Tibial artery (tissue), 4 donors: ENCODE data around the gene LAMA1.

Experiments
- DNase-seq, 2 donors: peaks; one replicate each; pipeline ENCODE4 v3.0.0-alpha.2; 2019
- H3K27ac ChIP-seq, 2 donors: fragments of 200-600 bp; sonication (generic) in 1 of 2; 1 replicate in 1 of 2; 2 replicates in 1 of 2; pipeline ENCODE4 v1.5.1; 2018 to 2019; ENCODE audit warnings: mild to moderate bottlenecking in 1 of 2
- H3K27me3 ChIP-seq, 2 donors: fragments of 200-600 bp; sonication (generic) in 1 of 2; one replicate each; pipeline versions ENCODE4 v1.5.1 to v1.6.0; 2016 to 2019
- H3K36me3 ChIP-seq, 3 donors: fragments of 200-600 bp; sonication (generic) in 2 of 3; one replicate each; pipeline ENCODE4 v1.5.1; 2016 to 2019; ENCODE audit warnings: mild to moderate bottlenecking in 2 of 3
- H3K4me1 ChIP-seq, 4 donors: fragments of 200-600 bp; sonication (generic) in 2 of 4; 1 replicate in 3 of 4; 2 replicates in 1 of 4; pipeline ENCODE4 v1.5.1; 2016 to 2019
- H3K4me3 ChIP-seq, 2 donors: fragments of 200-600 bp; sonication (generic) in 1 of 2; 1 replicate in 1 of 2; 2 replicates in 1 of 2; pipeline ENCODE4 v1.5.1; 2018 to 2019; ENCODE audit warnings: mild to moderate bottlenecking in 2 of 2
- H3K9me3 ChIP-seq, 3 donors: fragments of 200-600 bp; sonication (generic) in 1 of 3; one replicate each; pipeline ENCODE4 v1.5.1; 2016 to 2019
- intact Hi-C: fragments of 100-400 bp; cut with DNase I; formaldehyde crosslinking; loops from one replicate; pipeline ENCODE4 v1.15.0; 2023; ENCODE audit warnings: low total_unique reads
- TF ChIP-seq, protein P1 (sequence below), 2 experiments: fragments of 200-600 bp in 1 of 2; fragments of 450-650 bp in 1 of 2; IDR thresholded peaks; one replicate each; pipeline ENCODE4 v1.5.1; 2017 to 2019; ENCODE audit warnings: antibody characterized with exemption in 2 of 2, mild to moderate bottlenecking in 1 of 2, moderate library complexity in 1 of 2

LAMA1 gene

GRCh38 chr18:7064346-7064745, 53.3 kb downstream of the LAMA1 start:
- no peak for DNase-seq
- H3K4me3 ChIP-seq = no peak overlapping the region
- no peaks in the 10 kb centered on the region for H3K9me3 ChIP-seq
- H3K27ac ChIP-seq = no peak overlapping the region
- intact Hi-C loops = no loop called here
- no peaks in the 10 kb centered on the region for H3K27me3 ChIP-seq
- TF ChIP-seq, protein P1, sequence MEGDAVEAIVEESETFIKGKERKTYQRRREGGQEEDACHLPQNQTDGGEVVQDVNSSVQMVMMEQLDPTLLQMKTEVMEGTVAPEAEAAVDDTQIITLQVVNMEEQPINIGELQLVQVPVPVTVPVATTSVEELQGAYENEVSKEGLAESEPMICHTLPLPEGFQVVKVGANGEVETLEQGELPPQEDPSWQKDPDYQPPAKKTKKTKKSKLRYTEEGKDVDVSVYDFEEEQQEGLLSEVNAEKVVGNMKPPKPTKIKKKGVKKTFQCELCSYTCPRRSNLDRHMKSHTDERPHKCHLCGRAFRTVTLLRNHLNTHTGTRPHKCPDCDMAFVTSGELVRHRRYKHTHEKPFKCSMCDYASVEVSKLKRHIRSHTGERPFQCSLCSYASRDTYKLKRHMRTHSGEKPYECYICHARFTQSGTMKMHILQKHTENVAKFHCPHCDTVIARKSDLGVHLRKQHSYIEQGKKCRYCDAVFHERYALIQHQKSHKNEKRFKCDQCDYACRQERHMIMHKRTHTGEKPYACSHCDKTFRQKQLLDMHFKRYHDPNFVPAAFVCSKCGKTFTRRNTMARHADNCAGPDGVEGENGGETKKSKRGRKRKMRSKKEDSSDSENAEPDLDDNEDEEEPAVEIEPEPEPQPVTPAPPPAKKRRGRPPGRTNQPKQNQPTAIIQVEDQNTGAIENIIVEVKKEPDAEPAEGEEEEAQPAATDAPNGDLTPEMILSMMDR (IDR thresholded peaks at IDR 0.05) = no peak
- H3K4me1 ChIP-seq = peaks cover 0 to 21% (median 0%) of the 10 kb centered on the region in 4 donors
- H3K36me3 ChIP-seq = no peaks in the 10 kb centered on the region

DNA sequence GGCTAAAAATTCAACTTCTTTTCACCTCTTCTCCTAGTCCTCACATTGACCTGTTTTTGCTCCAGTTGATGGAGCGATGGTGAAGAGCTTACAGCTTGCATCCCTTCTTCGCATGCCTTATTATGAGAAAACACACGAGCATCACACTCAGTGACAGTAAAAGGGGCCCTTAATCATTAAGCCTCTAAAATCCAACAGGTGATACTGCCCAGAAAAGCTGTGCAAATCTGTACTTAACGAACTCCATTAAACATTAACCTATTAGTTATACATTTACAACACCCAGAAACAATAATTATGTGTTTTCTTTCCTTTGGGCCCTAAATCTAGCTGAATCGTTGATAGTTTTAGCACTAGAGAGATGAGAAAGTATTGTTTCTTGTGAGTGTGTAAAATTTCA, 54.8 kb downstream of the LAMA1 start:
- TF ChIP-seq, protein P1 (IDR thresholded peaks at IDR 0.05) = no peak
- Histone ChIP-seq H3K9me3 (no peaks in the 10 kb centered on the region), H3K27me3 (no peaks in the 10 kb centered on the region), H3K27ac (no peak overlapping the region), H3K4me1 (peaks cover 0 to 17% (median 0%) of the 10 kb centered on the region in 4 donors), H3K36me3 (no peaks in the 10 kb centered on the region), H3K4me3 (no peak overlapping the region)
- intact Hi-C loops = no loop called here
- DNase-seq = no peak

DNA sequence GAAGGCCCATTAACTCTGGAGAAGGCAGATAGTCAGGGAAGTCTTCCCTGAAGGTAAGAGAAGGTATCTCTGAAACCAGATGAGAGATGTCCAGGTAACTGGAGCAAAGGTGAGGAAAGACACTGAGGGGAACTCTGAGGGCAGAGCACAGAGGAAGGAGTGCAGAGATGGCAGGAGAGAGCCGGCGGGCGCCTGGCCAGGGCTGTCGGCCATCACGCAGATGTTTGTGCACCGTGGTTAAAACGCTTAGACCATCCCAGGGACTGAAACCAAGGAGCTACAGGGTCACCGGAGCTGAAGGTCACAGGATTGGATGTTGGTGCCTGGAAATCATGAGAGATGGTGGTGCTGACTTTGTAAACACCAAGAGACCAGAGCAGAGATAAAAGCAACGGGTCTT, 55.4 kb downstream of the LAMA1 start:
- no peak overlapping the region for H3K4me3 ChIP-seq
- intact Hi-C loops = no loop called here
- no peak for DNase-seq
- H3K4me1 ChIP-seq = peaks cover 0 to 11% (median 0%) of the 10 kb centered on the region in 4 donors
- no peaks in the 10 kb centered on the region for H3K9me3 ChIP-seq
- no peaks in the 10 kb centered on the region for H3K27me3 ChIP-seq
- no peak overlapping the region for H3K27ac ChIP-seq
- TF ChIP-seq, protein P1 (IDR thresholded peaks at IDR 0.05) = no peak
- H3K36me3 ChIP-seq = no peaks in the 10 kb centered on the region

GRCh38 chr18:7059276-7059675, 58.3 kb downstream of the LAMA1 start:
- intact Hi-C loops = no loop called here
- DNase-seq = no peak

DNA sequence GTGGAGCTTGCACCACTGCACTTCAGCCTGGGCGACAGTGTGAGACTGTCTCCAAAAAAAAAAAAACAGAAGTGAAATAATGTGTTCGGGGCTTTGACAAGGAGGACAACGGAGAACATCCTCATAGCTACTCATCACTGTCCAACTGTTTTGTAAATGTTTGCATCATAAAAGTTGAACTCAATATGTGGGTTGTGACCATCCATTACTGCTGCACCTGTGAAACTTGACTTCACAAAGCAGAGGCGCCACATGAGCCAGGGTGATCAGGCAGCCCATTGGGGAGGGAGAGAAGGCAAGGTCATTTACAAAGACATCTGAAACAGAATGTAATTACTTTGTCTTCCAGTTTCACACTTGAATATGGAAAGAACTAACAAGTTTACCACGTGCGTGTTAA, 61.6 kb downstream of the LAMA1 start:
- Histone ChIP-seq H3K27ac (no peak overlapping the region), H3K9me3 (no peaks in the 10 kb centered on the region), H3K4me3 (no peak overlapping the region), H3K4me1 (peaks cover 0 to 5% (median 0%) of the 10 kb centered on the region in 4 donors), H3K36me3 (no peaks in the 10 kb centered on the region), H3K27me3 (no peaks in the 10 kb centered on the region)
- TF ChIP-seq, protein P1 (IDR thresholded peaks at IDR 0.05) = no peak
- intact Hi-C loops = no loop called here
- DNase-seq = no peak

More at GRCh38 chr18:7059276-7059675, 58.3 kb downstream of the LAMA1 start:
- TF ChIP-seq, protein P1 (IDR thresholded peaks at IDR 0.05) = no peak
- no peaks in the 10 kb centered on the region for H3K36me3 ChIP-seq
- H3K4me3 ChIP-seq = no peak overlapping the region
- no peak overlapping the region for H3K27ac ChIP-seq
- H3K9me3 ChIP-seq = no peaks in the 10 kb centered on the region
- H3K27me3 ChIP-seq = no peaks in the 10 kb centered on the region
- H3K4me1 ChIP-seq = peaks cover 0 to 5% (median 0%) of the 10 kb centered on the region in 4 donors

GRCh38 chr18:7049951-7050350, 67.6 kb downstream of the LAMA1 start:
- Histone ChIP-seq H3K27me3 (no peaks in the 10 kb centered on the region), H3K9me3 (no peaks in the 10 kb centered on the region), H3K4me3 (no peak overlapping the region), H3K4me1 (no peaks in the 10 kb centered on the region), H3K36me3 (no peaks in the 10 kb centered on the region), H3K27ac (no peak overlapping the region)
- DNase-seq = no peak
- intact Hi-C loops = no loop called here
- TF ChIP-seq, protein P1 (IDR thresholded peaks at IDR 0.05) = no peak
